Sigmoid colon (tissue), 4 donors: ENCODE measurements around the gene OGFRL1.

ENCODE experiments used
- CTCF ChIP-seq, 4 experiments: fragments of 450-650 bp in 3 of 4; fragments of 200-600 bp in 1 of 4; IDR thresholded peaks; one replicate each; pipeline ENCODE4 v1.5.1; 2016 to 2019; ENCODE audit warnings: antibody characterized with exemption in 4 of 4, mild to moderate bottlenecking in 3 of 4, moderate library complexity in 2 of 4
- POLR2A ChIP-seq, 2 donors: fragments of 450-650 bp; IDR thresholded peaks; one replicate each; pipeline ENCODE4 v1.6.1; 2016; ENCODE audit warnings: antibody characterized with exemption in 2 of 2, mild to moderate bottlenecking in 2 of 2, moderate library complexity in 2 of 2
- POLR2AphosphoS5 ChIP-seq, 4 donors: sonication (generic); formaldehyde crosslinking; IDR thresholded peaks; one replicate each; pipeline ENCODE4 v1.6.1; 2017; ENCODE audit warnings: antibody characterized with exemption in 4 of 4

GRCh38 chr6:71252960-71253359 is 35.7 kb upstream of the OGFRL1 start:
- no peak for TF ChIP-seq POLR2A (IDR thresholded peaks at IDR 0.05)
- TF ChIP-seq CTCF (IDR thresholded peaks at IDR 0.05): no peak
- no peak for TF ChIP-seq POLR2AphosphoS5 (IDR thresholded peaks at IDR 0.05)
